HG03558 (cell line): ENCODE measurements around the gene LARGE1.
"Not testable (repeated sequence)": the region's sequence is repeated elsewhere in the genome, so short reads cannot be mapped to it uniquely, and the experiment has no call there.

Experiments used
- ATAC-seq: cut with Tn5 transposase; IDR thresholded peaks from one replicate; pipeline ENCODE4 v1.9.1; 2021; ENCODE audit warnings: moderate number of reproducible peaks; ENCODE audit not compliant: unreplicated experiment; ENCODE audit errors: extremely low read depth

The LARGE1 gene

DNA sequence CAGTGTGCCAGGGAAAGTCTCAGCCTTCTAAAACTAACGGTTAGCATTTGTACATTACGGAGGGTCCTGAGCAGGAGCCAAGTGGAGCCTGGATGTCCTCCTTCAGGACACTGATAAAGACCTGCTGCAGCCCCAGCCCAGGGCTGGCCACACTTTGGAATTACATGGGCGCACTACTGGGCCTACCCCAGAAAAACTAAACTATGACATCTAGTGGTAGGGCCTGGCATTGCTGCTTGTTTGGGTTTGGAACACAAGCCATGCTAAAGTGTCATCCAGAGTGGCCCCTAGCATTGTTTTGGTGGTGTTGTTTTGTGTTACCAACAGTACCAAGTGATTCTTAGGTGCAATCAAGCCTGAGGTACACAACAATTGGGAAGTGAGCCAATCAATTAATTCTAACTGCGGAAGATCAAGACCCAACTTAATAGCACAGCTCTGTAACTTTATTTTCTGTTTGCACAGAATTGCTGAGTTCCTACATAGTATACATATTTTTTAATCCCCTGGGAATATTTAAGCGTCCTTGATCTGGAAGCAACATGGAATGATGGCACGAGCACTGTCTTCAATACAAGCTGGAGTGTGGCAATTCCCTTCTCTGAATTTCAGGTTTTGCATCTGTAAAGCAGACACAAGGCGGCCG is 340.7 kb downstream of the LARGE1 start:
- ATAC-seq: no peak

DNA sequence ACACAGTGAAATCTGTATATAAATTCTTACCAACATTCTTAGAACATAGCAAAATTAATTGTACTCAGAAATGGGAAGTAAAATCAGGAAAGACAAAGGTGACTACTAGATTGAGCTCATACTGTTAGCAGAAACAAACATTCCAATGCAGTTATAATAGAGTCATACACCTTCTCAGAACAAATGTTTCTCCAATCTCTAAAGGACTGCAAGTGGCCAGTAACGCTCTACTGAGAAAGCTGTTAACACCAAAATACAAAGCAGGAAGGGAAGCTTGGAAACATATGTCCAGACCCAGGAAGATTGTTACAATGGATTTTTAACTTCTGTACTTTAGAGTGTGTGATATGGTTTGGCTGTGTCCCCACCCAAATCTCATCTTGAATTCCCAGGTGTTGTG is 341.5 kb downstream of the LARGE1 start:
- ATAC-seq: no peak

DNA sequence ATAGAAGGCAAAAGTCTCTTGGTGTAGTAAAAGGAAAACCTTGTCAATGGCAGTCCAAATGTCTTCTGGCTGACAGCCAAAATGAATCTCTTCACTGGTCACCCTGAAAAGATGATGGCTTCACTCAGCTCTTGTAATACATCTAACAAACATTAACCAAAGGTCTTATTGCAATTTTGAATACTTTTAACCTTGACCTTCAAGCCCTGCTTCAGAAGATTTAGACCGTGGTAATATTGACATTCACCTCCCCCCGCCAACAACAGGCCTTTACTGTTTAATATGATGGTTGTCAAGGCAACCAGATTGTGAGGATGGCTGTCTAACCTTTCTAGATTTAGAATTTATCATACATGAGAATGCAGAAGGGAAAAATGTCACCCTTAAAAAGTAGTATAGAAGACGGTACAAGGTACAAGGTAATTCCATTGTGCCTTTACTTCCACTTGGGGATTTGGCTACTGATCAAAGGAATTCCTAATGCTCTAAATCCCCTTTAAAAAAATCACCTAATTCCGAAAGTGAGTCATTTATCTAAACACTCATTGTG is 342.3 kb downstream of the LARGE1 start:
- no peak for ATAC-seq

DNA sequence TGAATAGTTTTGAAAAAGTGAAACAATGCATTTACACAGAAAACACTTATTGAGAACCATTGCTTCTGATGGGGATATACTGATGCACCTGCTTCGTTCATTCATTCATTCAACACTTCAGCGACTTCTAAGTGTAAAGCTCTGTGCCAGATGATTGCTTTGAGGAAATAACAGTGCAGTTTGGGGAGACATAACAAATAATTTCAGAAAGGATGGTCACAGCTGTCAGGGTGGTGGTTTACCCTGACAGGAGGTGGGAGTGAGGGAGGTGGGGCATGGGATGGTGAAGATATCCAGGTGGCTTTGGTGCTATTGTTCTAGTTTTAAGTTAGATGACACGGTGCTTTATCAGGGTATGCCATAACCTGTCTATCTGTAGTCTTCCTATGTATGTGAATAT is 344.1 kb downstream of the LARGE1 start:
- ATAC-seq: no peak

DNA sequence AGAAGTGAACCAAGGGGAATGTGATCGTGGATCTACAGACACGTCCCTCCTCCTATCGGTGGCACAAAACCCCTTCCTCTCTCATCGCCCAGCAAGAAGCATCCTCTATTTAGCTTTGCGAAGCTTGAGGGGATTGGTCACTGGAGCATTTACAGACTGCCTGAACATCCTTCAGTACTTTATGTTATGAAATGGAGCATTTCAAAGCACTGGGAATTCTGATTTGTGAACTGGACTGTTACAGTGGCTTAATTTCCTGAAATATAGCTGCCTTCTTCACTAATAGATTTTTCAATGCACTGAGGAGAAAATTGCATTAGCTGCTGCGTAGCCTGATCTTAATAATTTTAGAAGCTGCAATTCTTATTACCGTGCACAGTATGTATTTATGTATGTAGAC is 344.5 kb downstream of the LARGE1 start:
- ATAC-seq: no peak

DNA sequence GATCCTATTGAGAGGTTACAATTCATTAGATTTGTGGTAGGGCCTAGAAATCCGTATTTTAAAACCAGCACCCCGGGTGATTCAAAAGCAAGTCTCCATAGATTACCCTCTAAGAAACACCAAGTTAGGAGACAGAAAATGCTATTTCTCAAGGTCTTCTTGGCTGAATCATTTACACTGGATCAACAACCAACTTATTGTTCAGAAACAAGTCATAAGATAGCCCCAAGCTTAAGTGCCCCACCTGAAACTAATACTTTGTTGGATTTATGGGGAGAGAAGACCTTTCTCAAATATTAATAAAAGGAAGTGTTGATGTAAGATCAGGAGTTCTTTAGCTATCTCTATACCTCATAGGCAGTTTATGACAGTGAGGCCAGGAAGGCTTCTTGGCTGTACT is 345.2 kb downstream of the LARGE1 start:
- ATAC-seq: no peak

DNA sequence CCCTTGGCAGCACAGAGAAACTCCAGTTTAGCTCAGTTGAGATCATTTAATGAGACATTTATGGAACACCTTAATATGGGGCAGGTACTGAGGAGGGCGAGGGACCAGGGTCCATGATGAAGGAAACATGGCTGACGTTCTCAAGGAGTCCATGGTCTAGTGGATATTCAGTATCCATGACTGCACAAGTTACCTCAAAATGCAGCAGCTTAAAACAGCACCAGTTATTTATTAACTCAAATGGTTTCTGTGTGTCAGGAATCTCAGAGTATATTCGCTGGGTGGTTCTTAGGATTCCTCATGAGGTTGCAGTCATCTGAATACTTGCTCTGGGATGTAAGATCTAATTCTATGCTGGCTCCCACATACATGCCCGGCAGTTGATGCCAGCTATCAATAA is 346.8 kb downstream of the LARGE1 start:
- ATAC-seq: no peak

DNA sequence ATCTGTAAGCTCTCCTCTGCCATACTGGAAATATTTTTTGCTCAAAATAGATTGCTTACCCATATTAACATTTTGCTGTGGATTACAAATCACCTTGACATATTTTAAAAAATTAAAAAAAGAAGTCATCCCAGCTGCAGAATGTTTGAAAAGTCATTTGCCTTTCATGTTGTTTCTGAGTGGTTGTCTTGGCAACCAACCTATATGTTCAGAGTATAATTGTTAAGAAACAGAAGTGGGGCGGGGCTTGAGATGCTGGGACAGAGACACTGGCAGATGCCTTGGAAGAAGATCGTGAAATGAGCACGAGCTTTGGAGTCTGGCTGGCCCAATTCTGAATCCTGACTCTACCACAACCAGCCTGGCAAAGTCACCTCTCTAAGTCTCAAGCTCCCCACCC is 348.2 kb downstream of the LARGE1 start:
- no peak for ATAC-seq

DNA sequence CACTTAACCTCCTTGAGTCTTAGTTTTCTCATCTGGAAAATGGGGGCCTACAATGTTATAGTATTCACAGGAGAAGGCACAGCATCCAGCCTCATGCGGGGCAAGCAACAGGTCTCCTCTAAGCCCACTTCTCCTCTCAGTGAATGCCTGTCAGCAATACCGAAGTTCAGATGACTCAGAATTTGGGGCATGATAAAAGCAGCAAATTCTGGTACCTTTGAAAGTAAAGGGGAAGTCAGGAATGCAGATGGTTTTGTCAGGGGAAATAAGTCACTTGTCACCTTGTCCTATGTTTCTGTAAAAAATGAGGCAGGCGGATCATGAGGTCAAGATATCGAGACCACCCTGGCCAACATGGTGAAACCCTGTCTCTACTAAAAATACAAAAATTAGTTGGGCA is 350.2 kb downstream of the LARGE1 start:
- no peak for ATAC-seq

DNA sequence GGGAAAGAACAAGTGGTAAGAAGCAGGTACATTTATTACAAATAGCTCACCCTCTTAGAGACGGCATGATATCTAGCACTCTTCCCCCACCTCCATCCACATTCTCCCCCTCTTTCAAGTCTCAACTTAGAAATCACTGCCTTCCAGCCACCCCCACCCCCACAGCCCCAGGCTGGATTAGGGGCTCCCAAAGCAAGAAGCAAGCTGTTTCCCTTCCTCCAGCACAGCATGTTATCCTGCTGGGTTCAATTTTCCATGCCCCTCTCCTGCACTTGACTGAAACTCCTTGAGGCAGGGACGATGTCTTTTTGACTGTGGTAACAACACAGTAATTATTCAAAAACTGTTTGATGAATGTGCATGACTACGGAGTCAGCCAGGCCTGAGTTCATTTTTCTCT is 350.7 kb downstream of the LARGE1 start:
- ATAC-seq: no peak

DNA sequence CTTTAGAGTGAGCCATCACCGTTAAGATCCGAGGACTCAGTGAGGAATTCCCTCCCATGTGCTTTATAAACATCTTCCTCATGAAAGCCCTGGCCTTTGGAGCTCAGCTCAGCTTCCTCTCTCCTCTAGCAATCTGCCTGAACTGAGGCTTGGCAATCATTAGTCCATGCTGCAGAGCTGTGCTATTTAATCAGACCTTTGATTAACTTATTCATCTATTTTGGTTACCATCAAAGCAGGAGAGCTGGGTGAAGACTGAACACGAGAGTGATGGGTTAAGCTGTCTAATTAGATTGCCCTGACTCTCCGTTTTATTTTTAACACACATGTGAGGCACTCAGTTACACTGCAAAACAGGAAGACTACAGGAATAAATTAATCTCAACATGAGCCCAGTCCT is 351.3 kb downstream of the LARGE1 start:
- ATAC-seq: no peak

DNA sequence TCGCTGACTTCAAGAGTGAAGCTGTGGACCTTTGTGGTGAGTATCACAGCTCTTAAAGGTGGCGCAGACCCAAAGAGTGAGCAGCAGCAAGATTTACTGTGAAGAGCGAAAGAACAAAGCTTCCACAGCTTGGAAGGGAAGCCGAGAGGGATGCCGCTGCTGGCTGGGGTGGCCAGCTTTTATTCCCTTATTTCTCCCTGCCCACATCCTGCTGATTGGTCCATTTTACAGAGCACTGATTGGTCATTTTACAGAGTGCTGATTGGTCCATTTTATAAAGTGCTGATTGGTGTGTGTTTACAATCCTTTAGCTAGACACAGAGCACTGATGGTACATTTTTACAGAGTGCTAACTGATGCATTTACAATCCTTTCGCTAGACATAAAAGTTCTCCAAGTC is 353.8 kb downstream of the LARGE1 start:
- ATAC-seq: not testable (repeated sequence)

DNA sequence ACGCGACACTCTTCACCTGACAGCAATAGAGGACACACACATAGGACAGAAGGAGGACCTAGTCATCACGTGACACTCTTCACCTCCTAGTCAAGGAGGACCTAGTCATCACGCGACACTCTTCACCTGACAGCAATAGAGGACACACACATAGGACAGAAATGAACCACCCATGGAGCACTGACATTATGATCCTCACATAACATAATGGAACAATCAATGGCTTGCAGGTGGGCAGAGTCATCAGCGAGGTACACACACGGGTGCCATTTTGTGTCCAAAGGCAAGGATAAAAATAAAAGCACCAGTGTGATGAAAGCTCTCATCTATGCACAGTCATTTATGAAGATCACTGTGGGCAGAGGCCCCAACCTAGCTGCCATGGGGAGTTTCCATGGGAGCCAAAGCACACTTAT is 354.7 kb downstream of the LARGE1 start:
- ATAC-seq: no peak

DNA sequence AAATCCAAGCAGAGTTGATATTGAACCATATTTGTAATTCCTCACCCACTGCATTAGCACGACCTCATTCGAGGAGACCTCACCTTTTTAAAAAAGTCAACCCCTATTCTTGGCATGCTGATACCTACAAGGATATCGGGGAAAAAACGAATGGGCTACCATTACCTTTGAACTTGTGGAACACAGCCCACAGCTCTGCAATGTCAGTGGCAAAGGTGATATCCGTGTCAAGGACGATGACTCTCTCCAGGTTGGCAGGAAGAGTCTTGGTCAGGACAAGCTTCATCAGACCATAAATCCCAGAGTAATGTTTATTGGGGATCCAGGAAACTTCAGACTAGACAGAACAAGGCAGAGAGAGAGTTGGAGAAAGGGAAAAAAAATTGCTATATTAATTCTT is 355.6 kb downstream of the LARGE1 start:
- no peak for ATAC-seq

DNA sequence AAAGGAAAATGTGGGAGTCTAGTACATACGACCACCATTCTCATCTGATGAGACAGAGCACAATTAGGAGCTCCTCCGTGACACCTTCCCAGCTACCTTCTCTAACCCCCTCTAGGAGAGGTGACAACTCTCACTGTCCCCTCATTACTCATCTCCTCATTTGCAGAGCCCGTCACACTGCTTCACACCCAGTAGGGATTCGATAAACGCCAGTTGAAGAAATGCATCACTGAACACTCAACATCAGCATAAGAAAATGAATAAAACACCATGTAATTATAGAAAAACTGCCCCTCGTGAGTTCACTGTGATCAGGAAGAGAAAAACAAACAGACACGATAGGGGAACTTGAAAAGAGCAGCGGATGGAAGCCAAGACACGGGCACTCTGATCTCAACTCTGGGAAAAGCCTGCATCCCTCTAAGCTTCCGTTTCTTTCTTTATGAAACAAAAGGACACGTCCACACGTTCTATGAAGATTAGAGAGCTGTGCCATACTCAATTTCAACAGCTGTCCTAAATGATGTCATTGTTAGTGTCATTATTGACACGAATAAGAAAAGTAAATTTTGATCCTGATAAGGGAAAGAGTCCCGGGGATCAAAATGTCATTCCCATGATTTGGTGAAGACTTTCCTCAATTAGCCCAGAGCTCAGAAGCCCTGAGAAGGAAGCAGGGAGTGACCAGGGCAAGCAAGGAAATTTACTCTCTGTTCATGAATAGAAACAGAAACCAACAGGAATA is 356.9 kb downstream of the LARGE1 start:
- no peak for ATAC-seq

DNA sequence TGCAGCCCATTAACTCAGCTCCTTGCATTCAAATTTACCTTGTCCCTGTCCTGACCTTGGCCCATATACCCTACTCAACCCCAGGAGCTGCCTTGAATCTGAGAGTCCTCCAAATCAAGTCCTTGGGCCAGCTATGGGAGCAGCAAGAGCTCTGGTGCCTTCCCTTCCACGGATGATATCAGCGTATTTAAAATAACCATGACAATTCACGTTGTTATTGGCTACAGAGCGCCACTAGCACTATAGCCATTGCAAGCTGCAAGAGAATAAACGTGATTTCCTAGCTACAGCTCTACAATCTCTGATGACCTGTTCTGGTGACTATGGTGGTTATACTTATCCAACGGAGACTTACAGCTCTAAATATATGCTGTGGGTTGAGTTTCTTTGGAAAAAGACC is 357.8 kb downstream of the LARGE1 start:
- ATAC-seq: no peak

DNA sequence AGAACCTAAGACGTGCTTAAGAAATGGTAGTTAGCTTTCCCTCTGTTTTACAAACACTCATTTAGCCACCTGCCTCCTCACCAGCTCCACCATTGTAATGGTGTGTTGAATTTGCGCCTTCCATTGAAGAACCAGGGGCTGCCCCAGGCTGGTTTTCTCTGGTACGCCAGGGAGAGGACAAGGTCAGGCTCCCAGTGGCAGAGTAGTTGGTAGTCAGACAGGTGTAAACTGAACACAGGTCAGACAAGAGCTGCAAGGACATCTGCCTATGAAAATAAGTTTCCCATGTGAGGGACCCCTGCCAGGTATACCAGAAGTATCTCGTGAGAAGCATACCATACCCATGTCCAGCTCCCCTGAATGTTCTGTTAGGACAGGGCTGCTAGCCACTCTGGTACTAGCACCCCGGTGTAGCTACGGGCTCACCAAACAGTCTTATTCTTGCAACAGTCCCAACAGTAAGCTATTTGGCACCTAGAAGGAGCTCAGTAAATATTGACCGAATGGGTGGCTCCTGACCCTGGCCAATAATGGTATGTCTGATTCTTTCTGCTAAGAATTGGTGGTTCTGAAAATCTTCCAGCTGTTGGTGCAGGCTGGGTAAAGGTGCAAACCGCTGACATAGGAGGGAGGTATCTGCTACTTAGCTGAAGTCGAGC is 359.0 kb downstream of the LARGE1 start:
- ATAC-seq: no peak

DNA sequence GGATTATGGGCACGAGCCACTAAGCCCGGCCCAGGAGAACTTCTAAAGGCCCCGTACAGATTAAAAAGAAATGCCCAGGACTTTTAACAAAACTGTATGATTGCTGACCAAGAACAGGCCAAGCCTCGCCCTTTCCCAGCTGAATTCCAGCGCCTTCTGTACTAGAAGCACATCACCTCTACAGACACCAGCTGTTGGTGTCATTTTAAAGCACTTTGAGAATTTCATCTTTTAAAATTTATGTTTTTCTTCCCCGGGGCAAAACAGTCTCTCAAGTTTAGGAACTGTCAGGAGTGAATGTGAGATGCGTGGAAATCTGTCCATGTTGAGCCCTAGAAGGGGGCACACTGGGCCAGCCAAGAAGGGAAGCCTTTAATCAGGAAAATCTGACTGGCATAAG is 362.4 kb downstream of the LARGE1 start:
- no peak for ATAC-seq

DNA sequence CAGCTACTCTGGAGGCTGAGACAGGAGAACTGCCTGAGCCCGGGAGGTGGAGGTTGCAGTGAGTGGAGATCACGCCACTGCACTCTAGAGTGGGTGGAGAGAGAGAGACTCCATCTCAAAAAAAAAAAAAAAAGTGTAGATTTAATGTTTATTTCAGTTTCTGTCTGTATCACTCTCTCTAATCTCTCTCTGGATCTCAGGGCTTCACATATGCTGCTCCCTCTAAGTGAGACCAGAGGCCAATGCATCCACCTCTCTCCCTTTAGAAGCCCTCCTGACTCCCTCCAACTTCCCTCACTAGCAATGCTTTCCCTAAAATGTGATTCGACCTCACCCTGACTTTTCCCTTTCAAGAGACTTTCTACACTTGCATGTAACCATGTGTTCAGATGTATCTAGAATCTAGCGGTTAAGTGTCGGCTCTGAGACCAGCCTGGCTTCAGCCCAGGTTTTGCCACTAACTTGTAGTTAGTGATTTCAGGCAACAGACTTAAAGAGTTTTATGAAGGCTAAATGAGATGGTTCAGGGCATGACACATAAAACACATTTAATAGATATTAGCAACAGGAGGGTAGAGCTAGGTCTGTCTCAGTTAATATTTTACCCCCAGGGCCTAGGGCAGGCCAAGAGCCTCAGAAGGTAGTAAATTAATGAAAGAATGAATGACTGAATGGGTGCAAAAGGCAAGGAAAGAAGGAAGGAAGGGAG is 364.3 kb downstream of the LARGE1 start:
- no peak for ATAC-seq

DNA sequence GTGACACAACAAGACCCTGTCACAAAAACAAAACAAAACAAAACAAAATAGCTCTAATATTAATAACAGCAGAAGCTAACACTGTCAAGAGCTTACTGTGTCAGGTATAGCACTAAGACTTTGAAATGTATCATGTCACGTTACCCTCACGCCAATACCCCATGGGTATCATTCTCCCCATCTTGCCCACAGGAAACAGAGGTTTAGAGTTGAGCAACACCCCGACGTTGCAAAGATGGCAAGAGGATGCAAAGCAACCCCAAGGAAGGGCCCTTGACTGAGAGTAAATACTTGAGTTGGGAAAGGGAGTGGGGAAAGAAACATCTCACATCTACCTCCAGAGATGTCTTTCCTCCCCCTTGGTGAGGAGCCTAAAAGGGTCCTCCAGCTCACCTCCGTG is 366.8 kb downstream of the LARGE1 start:
- ATAC-seq: no peak

DNA sequence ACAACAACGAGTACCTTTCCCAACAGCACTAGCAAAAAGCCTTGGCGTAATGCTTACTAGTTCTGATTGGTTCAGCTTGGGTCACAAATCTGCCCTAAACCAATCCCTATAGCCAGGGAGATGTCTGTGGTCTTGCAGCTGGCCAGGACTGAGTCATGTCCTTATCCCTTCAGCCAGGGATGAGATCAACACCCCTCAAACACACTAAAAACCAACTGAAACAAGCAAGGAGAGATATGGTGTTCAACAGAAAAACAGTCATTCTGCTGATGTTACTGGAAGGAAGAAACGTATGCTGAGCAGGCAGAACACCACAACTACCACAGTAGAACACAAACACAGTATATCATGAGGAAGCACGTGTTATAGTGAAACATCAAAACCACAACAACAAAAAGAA is 375.6 kb downstream of the LARGE1 start:
- ATAC-seq: no peak
